Renal pelvis (tissue), 12 donors: ENCODE measurements around the gene DYRK3. TPM values are rescaled to one million over a fixed set of nuclear protein-coding genes. Genes with fewer than 3 reads are reported as not detected.

Experiments
- DNase-seq: peaks from one replicate; pipeline ENCODE4 v3.0.0-alpha.2; 2013
- long read RNA-seq, 16 experiments: transcript quantifications; one replicate each; lab custom pipeline, GENCODE V29; 2026
- polyA plus RNA-seq, 3 donors: library from polyadenylated mRNA; unstranded; fragments of 120-200 nt; gene quantifications; one replicate each; pipeline ENCODE4 v1.2.1, GENCODE V29; 2013; ENCODE audit not compliant: insufficient read length in 3 of 3

Gene DYRK3
- 1 to 10 TPM; 8.2 to 9.0 (median 8.4) TPM for polyA plus RNA-seq
- long read RNA-seq, donor 1, partial matches to known transcripts, result 0 of 1 reads
- long read RNA-seq, donor 1, other reads (novel, unspliced or antisense), result 0 of 1 reads
- long read RNA-seq, donor 2, transcript DYRK3-203 (3 exons, 2,163 nt), result major isoform, 5 of 5 reads
- long read RNA-seq, donor 2, partial matches to known transcripts, result 0 of 5 reads
- long read RNA-seq, donor 2, other reads (novel, unspliced or antisense), result 0 of 5 reads
- long read RNA-seq, donor 3, partial matches to known transcripts, result 0 of 2 reads
- long read RNA-seq, donor 3, other reads (novel, unspliced or antisense), result 0 of 2 reads
- long read RNA-seq, donor 4, result 0 reads
- long read RNA-seq, donor 5, partial matches to known transcripts, result 0 of 1 reads
- long read RNA-seq, donor 5, other reads (novel, unspliced or antisense), result 0 of 1 reads
- long read RNA-seq, donor 6, partial matches to known transcripts, result 0 of 2 reads
- long read RNA-seq, donor 6, other reads (novel, unspliced or antisense), result 0 of 2 reads
- long read RNA-seq, donor 7, partial matches to known transcripts, result 0 of 4 reads
- long read RNA-seq, donor 7, other reads (novel, unspliced or antisense), result 0 of 4 reads
- long read RNA-seq, donor 8, partial matches to known transcripts, result 0 of 3 reads
- long read RNA-seq, donor 8, other reads (novel, unspliced or antisense), result 0 of 3 reads
- long read RNA-seq, donor 9, partial matches to known transcripts, result 0 of 4 reads
- long read RNA-seq, donor 9, other reads (novel, unspliced or antisense), result 0 of 4 reads
- long read RNA-seq, donor 10, partial matches to known transcripts, result 0 of 1 reads
- long read RNA-seq, donor 10, other reads (novel, unspliced or antisense), result 0 of 1 reads
- long read RNA-seq, donor 11, partial matches to known transcripts, result 0 of 1 reads
- long read RNA-seq, donor 11, other reads (novel, unspliced or antisense), result 0 of 1 reads
- long read RNA-seq, donor 12, result 0 reads
- long read RNA-seq, donor 13, partial matches to known transcripts, result 0 of 1 reads
- long read RNA-seq, donor 13, other reads (novel, unspliced or antisense), result 0 of 1 reads
- long read RNA-seq, donor 14, result 0 reads
- long read RNA-seq, donor 15, partial matches to known transcripts, result 0 of 1 reads
- long read RNA-seq, donor 15, other reads (novel, unspliced or antisense), result 0 of 1 reads
- long read RNA-seq, donor 16, partial matches to known transcripts, result 0 of 4 reads
- long read RNA-seq, donor 16, other reads (novel, unspliced or antisense), result 0 of 4 reads

GRCh38 chr1:206635080-206635977, at the start of gene DYRK3:
Gene DYRK3, plus strand, starts transcription at chr1:206635536. Its CDS starts 168 bp downstream, at chr1:206635704.
- peak; percentile 86 for DNase-seq

- DNase-seq, result no peak
These were observed 48.6 kb upstream of the DYRK3 start for GRCh38 chr1:206586501-206587445.

DNA sequence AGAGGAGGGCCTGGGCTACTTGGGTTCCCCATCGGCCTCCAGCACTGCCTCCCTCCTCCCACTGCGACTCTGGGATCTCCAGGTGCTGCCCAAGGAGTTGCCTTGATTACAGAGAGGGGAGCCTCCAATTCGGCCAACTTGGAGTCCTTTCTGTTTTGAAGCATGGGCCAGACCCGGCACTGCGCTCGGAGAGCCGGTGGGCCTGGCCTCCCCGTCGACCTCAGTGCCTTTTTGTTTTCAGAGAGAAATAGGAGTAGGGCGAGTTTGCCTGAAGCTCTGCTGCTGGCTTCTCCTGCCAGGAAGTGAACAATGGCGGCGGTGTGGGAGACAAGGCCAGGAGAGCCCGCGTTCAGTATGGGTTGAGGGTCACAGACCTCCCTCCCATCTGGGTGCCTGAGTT, 47.4 kb upstream of the DYRK3 start:
- no peak for DNase-seq

- DNase-seq, result no peak
These were observed 46.8 kb upstream of the DYRK3 start for GRCh38 chr1:206588492-206588891.

GRCh38 chr1:206589206-206589605, 46.1 kb upstream of the DYRK3 start:
- DNase-seq, result peak; percentile 41

DNA sequence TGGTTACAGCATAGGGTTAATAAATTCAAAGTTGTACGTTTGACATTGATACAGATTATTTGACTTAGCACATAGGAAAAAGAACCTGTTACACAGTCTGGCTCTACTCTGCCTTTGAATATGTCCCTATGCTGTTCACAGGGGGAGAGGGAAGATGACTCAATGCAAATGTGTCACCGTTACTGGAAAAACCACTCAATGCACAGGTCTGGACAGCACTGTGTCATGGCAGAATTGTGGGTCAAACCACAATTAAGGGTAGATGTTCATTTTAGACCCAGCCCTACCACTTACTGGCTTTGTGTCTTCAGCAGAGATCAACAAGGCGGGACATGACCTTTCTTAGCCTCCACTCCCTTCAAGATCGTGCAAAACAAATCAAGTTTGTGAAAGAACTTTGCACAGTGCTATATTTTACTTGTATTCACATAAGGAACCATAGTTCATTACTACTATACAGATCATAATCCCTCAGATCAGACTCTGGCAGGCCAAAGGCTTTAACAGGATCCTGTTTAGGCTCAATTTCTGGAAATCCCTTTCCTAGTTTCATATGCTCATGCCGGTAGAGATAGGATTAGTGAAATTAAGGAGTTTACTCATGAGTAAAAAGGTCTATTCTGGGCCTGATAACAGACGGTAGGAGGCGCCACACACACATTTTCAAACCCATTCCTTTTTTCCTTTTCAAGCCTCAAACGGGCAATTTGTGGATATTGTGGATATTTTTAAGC, 45.1 kb upstream of the DYRK3 start:
- no peak for DNase-seq

DNA sequence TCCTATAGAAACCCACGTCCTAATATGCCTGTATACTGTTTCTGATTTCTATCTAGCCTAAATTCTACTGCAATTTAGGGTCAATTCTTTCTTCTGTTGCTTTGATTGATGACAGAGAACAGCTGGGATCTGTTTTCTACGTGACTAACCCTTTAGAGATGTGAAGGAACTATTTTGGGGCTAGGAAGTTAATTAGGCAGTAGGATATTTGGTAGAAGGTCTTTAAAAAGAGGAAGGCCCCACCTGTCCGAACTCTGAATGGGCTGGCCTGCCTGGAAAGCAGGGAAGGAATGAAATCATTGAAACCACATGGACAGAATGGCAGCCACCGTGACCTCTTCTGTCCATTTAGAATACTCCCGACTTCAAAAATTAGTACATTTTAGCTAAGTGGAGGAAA, 44.1 kb upstream of the DYRK3 start:
- no peak for DNase-seq

GRCh38 chr1:206591696-206592095, 43.6 kb upstream of the DYRK3 start:
- no peak for DNase-seq

DNA sequence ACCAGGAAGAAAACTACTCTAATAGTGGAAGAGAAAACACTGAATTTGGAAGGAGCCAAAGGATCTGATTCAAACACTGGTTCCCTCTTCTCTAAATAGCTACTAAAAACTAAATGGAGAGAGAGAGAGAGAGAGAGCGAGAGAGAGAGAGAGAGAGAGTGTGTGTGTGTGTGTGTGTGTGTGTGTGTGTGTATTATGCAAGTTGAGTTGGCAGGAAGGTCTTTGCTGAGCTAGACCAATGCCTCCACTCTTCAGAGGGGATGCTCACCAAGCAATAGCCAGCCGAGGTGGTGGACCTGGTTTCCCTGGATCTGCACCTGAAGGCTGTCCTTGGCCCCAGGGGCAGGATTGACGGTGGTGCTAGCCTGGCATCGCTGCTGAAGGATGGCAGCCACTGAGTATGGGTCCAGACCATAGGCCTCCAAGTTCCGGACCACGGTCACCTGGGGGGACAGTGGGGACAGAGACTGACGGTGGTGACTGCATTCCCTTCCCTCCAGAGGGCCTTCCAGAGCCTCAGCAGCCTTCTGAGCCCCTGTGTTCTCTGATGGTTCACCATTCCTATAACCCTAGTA, 41.9 kb upstream of the DYRK3 start:
- DNase-seq, result no peak

DNA sequence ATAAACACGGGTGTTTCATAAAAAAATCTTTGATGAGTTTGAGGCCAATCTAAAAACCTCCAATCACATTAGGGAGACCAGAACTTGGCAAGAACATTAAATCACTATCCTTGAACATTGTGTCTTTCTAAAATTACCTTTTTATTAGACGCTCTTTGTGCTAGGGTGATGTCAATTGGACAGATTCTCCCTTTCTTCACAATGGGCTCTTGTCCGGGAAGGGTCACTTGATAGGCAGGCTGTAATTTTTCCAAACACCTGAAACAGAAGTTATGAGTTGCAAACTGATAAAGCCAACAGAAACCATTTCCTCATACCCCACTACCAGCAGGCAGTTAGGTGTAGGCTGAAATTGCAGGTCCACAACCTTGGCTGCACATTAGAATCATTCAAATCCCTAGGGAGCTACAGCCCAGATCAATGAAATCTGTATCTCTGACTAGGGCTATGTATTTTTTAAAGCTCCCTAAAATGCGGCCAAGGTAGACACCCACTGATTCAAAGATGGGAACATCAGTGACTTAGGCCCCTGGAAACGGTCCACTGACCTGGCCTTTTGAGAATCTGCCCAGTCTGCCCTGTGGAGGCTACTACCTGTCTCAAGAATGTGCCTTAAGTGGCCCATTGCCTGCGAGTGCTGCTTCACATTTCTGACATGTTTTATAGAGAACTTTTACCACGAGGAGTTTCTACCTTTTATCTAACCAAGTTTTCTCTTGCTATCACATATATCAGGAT, 39.6 kb upstream of the DYRK3 start:
- DNase-seq, result no peak

DNA sequence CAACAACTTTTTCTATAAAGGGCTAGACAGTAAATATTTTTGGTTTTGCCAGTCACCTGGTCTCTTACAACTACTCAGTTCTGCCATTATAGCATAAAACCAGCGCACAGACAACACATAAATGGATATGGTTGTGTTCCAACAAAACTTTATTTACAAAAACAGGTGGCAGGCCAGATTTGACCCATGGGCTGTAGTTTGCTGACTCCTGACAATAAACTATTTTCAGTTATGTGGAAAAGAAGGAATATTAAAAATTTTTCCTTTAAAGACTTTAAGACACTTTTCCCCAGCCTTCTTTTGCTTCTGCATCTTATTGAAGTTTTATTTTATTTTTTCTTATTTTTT, 39.0 kb upstream of the DYRK3 start:
- no peak for DNase-seq

- no peak for DNase-seq
These were observed 34.8 kb upstream of the DYRK3 start for GRCh38 chr1:206600527-206600926.

GRCh38 chr1:206604861-206605260, 30.5 kb upstream of the DYRK3 start:
- no peak for DNase-seq

DNA sequence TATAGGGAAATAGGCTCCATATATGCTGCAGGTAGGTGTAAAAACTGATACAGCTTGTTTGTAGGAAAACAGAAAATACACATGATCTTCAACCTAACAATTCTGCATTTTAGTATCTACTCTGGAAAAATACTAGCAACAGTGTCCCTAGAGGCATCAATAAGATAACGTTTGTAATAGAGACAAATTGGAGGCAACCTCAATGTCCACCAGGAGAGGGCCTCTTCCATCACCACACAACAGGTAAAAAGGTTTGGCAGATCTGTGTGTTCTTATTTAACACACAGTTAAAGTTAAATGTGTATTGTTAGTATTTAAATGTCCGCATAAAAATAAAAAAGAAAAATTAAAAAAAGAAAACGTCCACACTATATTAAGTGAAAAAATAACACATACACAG, 28.5 kb upstream of the DYRK3 start:
- DNase-seq, result no peak

DNA sequence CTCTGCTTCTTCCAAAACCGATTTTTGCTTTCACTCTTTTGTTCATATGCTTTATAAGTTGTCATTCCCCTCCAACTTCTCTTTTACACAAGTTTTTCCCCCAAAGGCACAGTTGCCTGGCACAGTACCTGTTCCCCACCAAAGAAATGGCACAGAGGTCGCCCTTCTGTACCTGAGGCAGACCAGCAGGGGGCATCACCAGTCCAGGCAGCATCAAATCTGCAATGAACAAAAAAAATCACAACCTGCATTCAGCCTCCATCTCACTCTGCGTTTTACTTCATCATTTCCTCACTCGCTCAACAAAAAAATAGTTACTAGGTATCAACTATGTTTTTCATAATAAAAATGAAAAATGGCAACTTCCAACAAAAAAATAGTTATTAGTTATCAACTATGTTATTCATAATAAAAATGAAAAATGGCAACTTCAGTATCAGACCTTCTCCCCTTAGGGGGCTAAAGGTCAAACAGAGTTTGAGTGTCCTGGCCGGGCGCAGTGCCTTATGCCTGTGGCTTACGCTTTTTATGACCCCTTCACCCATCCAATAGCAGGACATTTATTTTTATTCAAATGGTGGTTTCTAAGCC, 27.1 kb upstream of the DYRK3 start:
- no peak for DNase-seq

DNA sequence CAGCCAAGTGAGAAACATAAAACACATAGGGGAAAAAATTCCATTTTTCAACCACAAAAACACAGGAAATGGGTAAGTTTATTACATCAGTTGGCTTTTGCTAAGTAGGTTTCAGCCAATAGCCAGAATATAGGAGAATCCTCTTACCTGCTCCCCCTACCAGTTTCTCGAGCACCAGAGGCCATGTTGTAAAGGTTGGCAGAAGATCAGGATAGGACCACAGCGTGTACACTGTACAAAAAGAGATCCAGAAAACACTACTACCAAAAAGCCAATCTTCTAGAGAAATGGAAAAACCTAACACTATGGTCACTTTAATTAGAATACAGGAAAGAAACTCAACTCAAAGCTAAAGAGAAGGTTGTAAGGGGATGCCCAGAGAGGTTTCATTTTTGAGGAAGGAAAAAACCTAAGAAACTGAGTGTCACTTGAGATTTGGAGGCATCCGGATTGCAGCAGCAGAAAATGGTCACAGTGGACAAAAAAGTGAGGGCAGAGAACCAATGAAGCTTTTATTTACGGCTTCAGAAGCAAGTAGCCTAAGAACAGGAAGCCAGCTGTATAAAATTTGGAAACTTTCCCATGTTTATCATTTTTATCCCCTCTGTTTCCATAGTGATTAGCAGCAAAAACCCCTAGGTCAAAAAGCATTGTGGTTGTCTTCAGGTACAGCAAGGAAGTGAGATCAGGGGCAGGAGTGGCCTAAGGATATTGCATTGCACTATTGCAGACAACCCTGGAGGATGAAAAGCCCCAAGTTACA, 25.9 kb upstream of the DYRK3 start:
- DNase-seq, result no peak
